HCT116 (cell line): ENCODE results near the gene NCAPH2. TPM values are rescaled to one million over a fixed set of nuclear protein-coding genes. Genes with fewer than 3 reads are reported as not detected.

Experiments
- ATAC-seq: fragments of 200-7000 bp; cut with Tn5 transposase; 2 replicates; pipeline ENCODE4 v1.9.1; 2020; ENCODE audit warnings: mild to moderate bottlenecking, moderate library complexity
- BruUV-seq: library from RNA; stranded (reverse); fragments of 400-500 nt; replicated peaks from 2 replicates; lab custom pipeline; 2021; lab: Mats Ljungman, UMichigan
- CTCF ChIA-PET: fragments of 300-600 bp; sonication (Branson Sonifier 250); formaldehyde crosslinking; loops from one replicate; lab custom pipeline; 2021; ENCODE audit warnings: antibody characterized with exemption; lab: Charles Lee
- POLR2A ChIA-PET: fragments of 300-600, 350-600 bp; sonication (Branson Sonifier 250); formaldehyde crosslinking; loops from one replicate; lab custom pipeline; 2021; ENCODE audit warnings: antibody characterized with exemption; lab: Charles Lee
- RAD21 ChIA-PET, 2 experiments: fragments of 300-600 bp; sonication (Branson Sonifier 250); formaldehyde crosslinking; loops; one replicate each; lab custom pipeline; 2023; ENCODE audit warnings: low total read pairs in 2 of 2; ENCODE audit not compliant: uncharacterized antibody in 2 of 2, unreplicated experiment in 2 of 2, low non-redundant PET in 1 of 2; lab: Charles Lee
- DNase-seq: peaks from one replicate; pipeline ENCODE4 v3.0.0-alpha.2; 2010; ENCODE audit warnings: low read depth, low spot score
- H2AFZ ChIP-seq: fragments of 200-600 bp; shearing (Covaris generic), sonication (generic); 2 replicates; pipeline ENCODE4 v1.6.1; 2017; ENCODE audit warnings: low read depth, mixed run types, mixed read lengths, antibody characterized with exemption, low read length; ENCODE audit not compliant: poor library complexity, severe bottlenecking
- H3K27ac ChIP-seq: 2 replicates; pipeline ENCODE4 v1.5.1; 2012; ENCODE audit warnings: low read depth, low read length
- H3K27me3 ChIP-seq: fragments of 200-600 bp; sonication (generic); 2 replicates; pipeline ENCODE4 v1.6.1; 2016; ENCODE audit warnings: mixed run types, low read length, mixed read lengths; ENCODE audit not compliant: insufficient read depth
- H3K36me3 ChIP-seq, 2 experiments: fragments of 200-500 bp in 1 of 2; fragments of 200-600 bp in 1 of 2; sonication (Bioruptor generic) in 1 of 2; sonication (generic) in 1 of 2; 2 replicates each; pipeline versions ENCODE4 v1.5.1 to v1.6.1; 2014 to 2016; ENCODE audit warnings: low read length in 2 of 2, inconsistent platforms in 1 of 2, mixed read lengths in 1 of 2, mixed run types in 1 of 2; ENCODE audit not compliant: insufficient read depth in 2 of 2, control insufficient read depth in 1 of 2
- H3K4me1 ChIP-seq, 2 experiments: fragments of 200-600 bp in 1 of 2; sonication (generic) in 1 of 2; 2 replicates each; pipeline versions ENCODE4 v1.5.1 to v1.6.1; 2012 to 2017; ENCODE audit warnings: low read length in 2 of 2, inconsistent platforms in 1 of 2, mild to moderate bottlenecking in 1 of 2, mixed read lengths in 1 of 2, mixed run types in 1 of 2, moderate library complexity in 1 of 2; ENCODE audit not compliant: insufficient read depth in 2 of 2, control insufficient read depth in 1 of 2
- H3K4me2 ChIP-seq: fragments of 200-600 bp; sonication (generic); 2 replicates; pipeline ENCODE4 v1.6.1; 2017; ENCODE audit warnings: mixed run types, low read length, mixed read lengths
- H3K4me3 ChIP-seq, 2 experiments: fragments of 200-600 bp in 1 of 2; sonication (generic) in 1 of 2; replicated peaks in 1 of 2; 2 replicates each; pipeline ENCODE4 v1.5.1; 2011 to 2016; ENCODE audit warnings: low read length in 2 of 2, control low read depth in 1 of 2, low read depth in 1 of 2, mild to moderate bottlenecking in 1 of 2, mixed read lengths in 1 of 2, mixed run types in 1 of 2
- H3K79me2 ChIP-seq: fragments of 200-600 bp; sonication (generic); 2 replicates; pipeline ENCODE4 v1.6.1; 2017; ENCODE audit warnings: mild to moderate bottlenecking, mixed run types, low read length, moderate library complexity, mixed read lengths; ENCODE audit not compliant: insufficient read depth
- H3K9ac ChIP-seq: fragments of 200-600 bp; sonication (generic); 2 replicates; pipeline ENCODE4 v1.6.1; 2016; ENCODE audit warnings: low read length, mixed read lengths
- H3K9me2 ChIP-seq: fragments of 200-600 bp; sonication (generic), shearing (Covaris generic); 2 replicates; pipeline ENCODE4 v1.6.1; 2017; ENCODE audit warnings: mixed run types, mild to moderate bottlenecking, moderate library complexity; ENCODE audit not compliant: insufficient read depth
- H3K9me3 ChIP-seq, 2 experiments: fragments of 200-500 bp in 1 of 2; fragments of 200-600 bp in 1 of 2; sonication (Bioruptor generic) in 1 of 2; sonication (generic) in 1 of 2; 2 replicates each; pipeline ENCODE4 v1.6.1; 2014 to 2017; ENCODE audit warnings: low read length in 2 of 2, mixed read lengths in 2 of 2, inconsistent platforms in 1 of 2, low read depth in 1 of 2, mild to moderate bottlenecking in 1 of 2, mixed run types in 1 of 2, moderate library complexity in 1 of 2; ENCODE audit not compliant: control insufficient read depth in 1 of 2, insufficient read depth in 1 of 2
- H4K20me1 ChIP-seq: fragments of 200-600 bp; sonication (generic), shearing (Covaris generic); 2 replicates; pipeline ENCODE4 v1.6.1; 2017; ENCODE audit warnings: mixed run types, mild to moderate bottlenecking, moderate library complexity; ENCODE audit not compliant: insufficient read depth
- CTCF ChIP-seq, 3 experiments: fragments of 200-600 bp in 1 of 3; sonication (generic) in 1 of 3; IDR thresholded peaks in 2 of 3; conservative IDR thresholded peaks in 1 of 3; 2 replicates each; pipeline ENCODE4 v1.5.1; 2012 to 2017; ENCODE audit warnings: low read depth in 2 of 3, low read length in 2 of 3, antibody characterized with exemption in 1 of 3, borderline replicate concordance in 1 of 3, control low read depth in 1 of 3, mild to moderate bottlenecking in 1 of 3, mixed read lengths in 1 of 3, mixed run types in 1 of 3, moderate library complexity in 1 of 3; ENCODE audit not compliant: insufficient read depth in 1 of 3
- EZH2phosphoT487 ChIP-seq: fragments of 200-600 bp; IDR thresholded peaks from 2 replicates; pipeline ENCODE4 v1.6.1; 2018; ENCODE audit warnings: antibody characterized with exemption, borderline replicate concordance
- POLR2AphosphoS5 ChIP-seq: IDR thresholded peaks from 2 replicates; pipeline ENCODE4 v1.6.1; 2011; ENCODE audit warnings: mild to moderate bottlenecking, low read depth, low read length, moderate library complexity
- SIN3A ChIP-seq: IDR thresholded peaks from 2 replicates; pipeline ENCODE4 v1.6.1; 2012; ENCODE audit warnings: low read depth
- YY1 ChIP-seq: IDR thresholded peaks from 2 replicates; pipeline ENCODE4 v1.6.1; 2011; ENCODE audit warnings: low read length, low read depth, moderate library complexity, mild to moderate bottlenecking; ENCODE audit not compliant: insufficient replicate concordance; ENCODE audit errors: extremely low read depth
- ZBTB33 ChIP-seq: IDR thresholded peaks from 2 replicates; pipeline ENCODE4 v1.6.1; 2011; ENCODE audit warnings: mild to moderate bottlenecking, low read length, moderate library complexity; ENCODE audit not compliant: insufficient replicate concordance; ENCODE audit errors: extremely low read depth
- intact Hi-C: fragments of 100-400 bp; cut with micrococcal nuclease; formaldehyde crosslinking; loops from 2 replicates; pipeline ENCODE4 v1.10.0; 2022
- total RNA-seq: library from RNA; stranded (reverse); gene quantifications from one replicate; pipeline ENCODE4 v1.2.1, GENCODE V29; 2021; ENCODE audit not compliant: unreplicated experiment

The NCAPH2 gene
- total RNA-seq, 1 experiment from 2014 or later = 99.1 TPM

GRCh38 chr22:50479721-50480120, 28.3 kb upstream of the NCAPH2 start:
- intact Hi-C loops = no loop called here
- Histone ChIP-seq H3K9me3 (no peaks in the 10 kb centered on the region), H3K4me1 (peaks cover 12 to 30% of the 10 kb centered on the region in 2 experiments; a peak in 3 of 4 replicates), H3K4me3 (no peak overlapping the region), H3K9me2 (no peaks in the 10 kb centered on the region), H3K79me2 (no peaks in the 10 kb centered on the region), H3K9ac (no peak overlapping the region), H4K20me1 (no peaks in the 10 kb centered on the region), H3K27me3 (no peaks in the 10 kb centered on the region), H3K4me2 (no peak overlapping the region), H3K36me3 (no peaks in the 10 kb centered on the region), H3K27ac (no peak overlapping the region), H2AFZ (no peak overlapping the region)
- no peak for TF ChIP-seq ZBTB33
- no peak for TF ChIP-seq YY1
- TF ChIP-seq SIN3A = no peak
- no peak for TF ChIP-seq POLR2AphosphoS5
- TF ChIP-seq CTCF (IDR thresholded peaks at IDR 0.05 in 2 of 3, conservative IDR thresholded peaks at IDR 0.05 in 1 of 3; ENCODE audit: borderline replicate concordance in 1 of 3, insufficient read depth in 1 of 3, low read depth in 2 of 3, low read length in 2 of 3) = no peak
- no peak for TF ChIP-seq EZH2phosphoT487
- CTCF ChIA-PET = no interaction called here
- POLR2A ChIA-PET = no interaction called here
- no TSS peak for BruUV-seq
- DNase-seq = no peak
- RAD21 ChIA-PET = no interaction called here
- ATAC-seq = no peak
